Mesothelial cell of epicardium (in vitro differentiated cells): Measurements from ENCODE around the gene USP30. TPM values are rescaled to one million over a fixed set of nuclear protein-coding genes. Genes with fewer than 3 reads are reported as not detected.
A peak's percentile ranks its signal among the peaks of the same experiment; 100 is the strongest.

Source experiments
- DNase-seq, 2 experiments: peaks; one replicate each; pipeline ENCODE4 v3.0.0; 2021; ENCODE audit warnings: low spot score in 2 of 2; ENCODE audit not compliant: unreplicated experiment in 2 of 2
- H3K27ac Mint-ChIP-seq: 2 replicates; pipeline ENCODE4 v1.8.0; 2021; ENCODE audit warnings: mixed read lengths
- H3K27me3 Mint-ChIP-seq: 2 replicates; pipeline ENCODE4 v1.8.0; 2021; ENCODE audit warnings: low read depth, mixed read lengths
- H3K36me3 Mint-ChIP-seq: 2 replicates; pipeline ENCODE4 v1.8.0; 2021; ENCODE audit warnings: mixed read lengths
- H3K4me1 Mint-ChIP-seq: 2 replicates; pipeline ENCODE4 v1.8.0; 2021; ENCODE audit warnings: mixed read lengths
- H3K4me3 Mint-ChIP-seq: 2 replicates; pipeline ENCODE4 v1.8.0; 2021; ENCODE audit warnings: mild to moderate bottlenecking, moderate library complexity, mixed read lengths
- H3K9me3 Mint-ChIP-seq: 2 replicates; pipeline ENCODE4 v1.8.0; 2021; ENCODE audit warnings: mixed read lengths
- total RNA-seq: library from RNA; stranded (reverse); gene quantifications from 3 replicates; pipeline ENCODE4 v1.2.1, GENCODE V29; 2021
- TF ChIP-seq, protein P1 (sequence below): fragments of 200-600 bp; sonication (generic); IDR thresholded peaks from one replicate; pipeline ENCODE4 v1.5.0; 2021; ENCODE audit warnings: antibody characterized with exemption; ENCODE audit not compliant: unreplicated experiment

The USP30 gene
- total RNA-seq, 1 donor from 2014 or later = 27.3 TPM

DNA sequence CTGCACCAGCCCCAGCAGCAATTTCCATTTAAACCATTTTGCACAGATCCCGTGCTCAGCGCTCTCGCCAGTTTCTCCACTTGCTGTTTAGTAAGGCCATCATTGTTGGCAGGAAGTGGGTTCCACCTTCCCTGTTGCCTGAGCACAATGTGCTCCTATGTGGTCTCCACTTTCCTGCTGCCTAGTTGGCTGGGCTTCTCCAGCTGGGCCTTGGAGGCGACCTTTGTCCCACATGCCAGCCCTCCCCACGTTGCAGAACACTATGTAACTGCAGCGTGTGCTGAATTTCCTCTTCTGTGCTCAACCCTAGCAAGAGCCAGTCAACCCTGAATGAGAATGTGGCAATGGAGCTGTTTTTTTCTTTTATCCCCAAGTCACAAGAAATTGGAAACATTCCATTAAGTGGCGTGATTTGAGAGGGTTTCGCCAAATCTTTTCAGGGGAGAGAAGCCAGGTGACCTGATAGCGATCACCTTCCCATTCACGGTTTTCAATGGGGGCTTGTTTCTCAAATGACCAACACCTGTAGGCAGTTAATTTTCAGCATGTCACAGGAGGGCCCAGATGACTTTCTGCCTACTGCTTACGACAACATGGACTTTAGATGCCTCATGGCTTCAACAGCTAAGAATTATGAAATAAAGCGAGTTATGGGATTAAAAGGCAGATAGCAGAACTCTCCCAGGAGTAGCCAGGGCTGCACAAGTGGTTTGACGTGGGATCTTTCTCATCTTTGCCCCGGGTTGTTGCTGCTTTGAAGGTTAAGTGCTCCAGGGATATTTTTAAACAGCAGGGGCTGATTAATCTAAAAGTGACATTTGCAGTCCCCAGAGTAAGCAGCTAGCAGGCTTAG is 63.6 kb downstream of the USP30 start, which contains the start of gene ACACB:
TSS of gene ACACB (plus strand) at position 830 of the 853 bp plus-strand sequence. CDS start 22,819 bp downstream, outside the sequence.
- Mint-ChIP-seq H3K27me3 (no peaks in the 10 kb centered on the region), H3K4me1 (peaks cover 35% of the 10 kb centered on the region), H3K36me3 (no peaks in the 10 kb centered on the region), H3K27ac (peak within 1 kb of the TSS; percentile 50), H3K4me3 (no peak within 1 kb of the TSS), H3K9me3 (no peaks in the 10 kb centered on the region)
- TF ChIP-seq, protein P1, sequence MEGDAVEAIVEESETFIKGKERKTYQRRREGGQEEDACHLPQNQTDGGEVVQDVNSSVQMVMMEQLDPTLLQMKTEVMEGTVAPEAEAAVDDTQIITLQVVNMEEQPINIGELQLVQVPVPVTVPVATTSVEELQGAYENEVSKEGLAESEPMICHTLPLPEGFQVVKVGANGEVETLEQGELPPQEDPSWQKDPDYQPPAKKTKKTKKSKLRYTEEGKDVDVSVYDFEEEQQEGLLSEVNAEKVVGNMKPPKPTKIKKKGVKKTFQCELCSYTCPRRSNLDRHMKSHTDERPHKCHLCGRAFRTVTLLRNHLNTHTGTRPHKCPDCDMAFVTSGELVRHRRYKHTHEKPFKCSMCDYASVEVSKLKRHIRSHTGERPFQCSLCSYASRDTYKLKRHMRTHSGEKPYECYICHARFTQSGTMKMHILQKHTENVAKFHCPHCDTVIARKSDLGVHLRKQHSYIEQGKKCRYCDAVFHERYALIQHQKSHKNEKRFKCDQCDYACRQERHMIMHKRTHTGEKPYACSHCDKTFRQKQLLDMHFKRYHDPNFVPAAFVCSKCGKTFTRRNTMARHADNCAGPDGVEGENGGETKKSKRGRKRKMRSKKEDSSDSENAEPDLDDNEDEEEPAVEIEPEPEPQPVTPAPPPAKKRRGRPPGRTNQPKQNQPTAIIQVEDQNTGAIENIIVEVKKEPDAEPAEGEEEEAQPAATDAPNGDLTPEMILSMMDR = no peak
- no peak for DNase-seq

DNA sequence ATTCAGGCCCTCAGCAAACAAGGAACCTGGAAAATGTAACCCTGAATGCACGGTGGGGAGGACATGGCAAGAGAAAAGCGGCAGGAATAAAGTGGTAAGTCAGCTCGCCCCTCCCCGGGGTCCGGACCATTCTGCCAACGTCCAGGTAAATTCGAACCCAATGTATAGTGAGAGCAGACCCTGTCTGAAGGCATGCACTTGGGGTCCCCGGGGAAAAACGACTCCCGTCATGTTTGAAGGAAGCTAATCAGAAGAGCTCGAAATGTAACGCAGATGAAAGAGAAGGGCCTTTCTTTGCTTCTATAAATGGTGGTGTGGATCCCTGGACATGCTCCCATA is 64.2 kb downstream of the USP30 start:
- H3K4me3 Mint-ChIP-seq = no peak overlapping the region
- no peaks in the 10 kb centered on the region for H3K9me3 Mint-ChIP-seq
- no peaks in the 10 kb centered on the region for H3K27me3 Mint-ChIP-seq
- H3K36me3 Mint-ChIP-seq = no peaks in the 10 kb centered on the region
- H3K4me1 Mint-ChIP-seq = peaks cover 31% of the 10 kb centered on the region
- TF ChIP-seq, protein P1 = no peak
- DNase-seq = no peak
- H3K27ac Mint-ChIP-seq = peak overlapping the region; percentile 50

DNA sequence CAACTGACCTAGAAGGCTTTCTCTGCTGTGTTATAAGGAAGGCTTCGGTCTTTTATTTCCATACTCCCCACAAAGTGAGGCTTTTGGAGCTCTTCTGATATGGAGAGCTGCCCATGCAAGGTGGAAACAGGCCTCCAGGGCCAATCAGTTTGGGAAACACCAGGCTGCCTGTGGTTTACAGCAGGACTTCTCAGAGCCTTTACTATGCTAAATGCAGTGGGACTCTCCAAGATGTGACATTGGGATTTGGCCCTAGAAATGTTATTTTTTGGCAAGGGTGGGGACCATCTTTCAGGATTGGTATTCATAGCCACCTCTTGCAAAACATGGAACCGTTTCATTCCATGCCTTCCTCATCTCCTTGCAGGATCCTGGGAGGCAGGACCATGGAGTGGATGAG is 67.7 kb downstream of the USP30 start:
- no peak for DNase-seq
- H3K36me3 Mint-ChIP-seq = no peaks in the 10 kb centered on the region
- TF ChIP-seq, protein P1 = no peak
- no peaks in the 10 kb centered on the region for H3K27me3 Mint-ChIP-seq
- H3K4me3 Mint-ChIP-seq = no peak overlapping the region
- no peaks in the 10 kb centered on the region for H3K9me3 Mint-ChIP-seq
- H3K4me1 Mint-ChIP-seq = peaks cover 12% of the 10 kb centered on the region
- no peak overlapping the region for H3K27ac Mint-ChIP-seq

DNA sequence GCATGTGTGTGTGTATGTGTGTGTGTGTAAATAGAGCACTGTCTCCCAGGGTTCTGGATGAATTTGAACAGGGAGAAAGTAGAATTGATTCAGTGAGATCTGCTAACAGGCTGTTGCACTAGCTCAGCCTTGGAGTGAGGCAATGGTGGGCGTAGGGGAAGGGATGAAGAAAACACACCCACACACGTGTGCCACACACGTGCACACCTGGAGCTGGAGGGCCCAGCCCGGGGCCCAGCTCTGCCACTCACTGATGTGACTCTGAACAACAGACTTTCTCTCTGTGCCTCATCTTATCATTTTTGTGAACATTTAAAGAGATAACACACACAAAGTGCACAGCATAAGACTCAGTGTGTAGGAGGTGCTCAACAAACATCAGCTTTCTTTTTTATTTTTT is 68.2 kb downstream of the USP30 start:
- Mint-ChIP-seq H3K4me1 (peaks cover 11% of the 10 kb centered on the region), H3K27me3 (no peaks in the 10 kb centered on the region), H3K4me3 (no peak overlapping the region), H3K9me3 (no peaks in the 10 kb centered on the region), H3K27ac (no peak overlapping the region), H3K36me3 (no peaks in the 10 kb centered on the region)
- no peak for DNase-seq
- TF ChIP-seq, protein P1 = no peak

DNA sequence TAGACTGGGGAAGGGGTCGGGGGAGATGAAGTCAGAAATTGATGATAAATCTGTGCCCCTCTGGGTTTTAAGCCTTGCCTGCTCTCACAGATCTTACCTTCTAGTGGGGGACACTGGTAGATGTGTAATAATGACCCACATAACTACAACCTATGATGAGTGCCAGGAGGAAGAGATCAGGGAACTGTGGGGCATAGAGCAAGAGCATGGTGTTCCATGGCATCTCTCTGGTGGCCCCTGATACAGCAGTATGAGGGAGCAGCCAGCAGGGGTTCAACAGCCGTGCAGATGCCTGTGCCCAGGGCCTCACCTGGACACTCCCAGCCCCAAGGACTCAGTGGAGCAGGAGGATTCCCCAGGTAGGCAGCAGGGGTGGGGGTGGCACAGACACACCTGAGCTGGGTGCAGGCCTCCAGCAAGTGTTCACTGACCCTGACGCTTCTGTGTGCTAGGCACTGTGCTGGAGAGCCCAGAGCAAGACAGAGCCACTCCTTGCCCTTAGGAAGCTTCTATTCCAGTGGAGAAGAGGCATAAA is 69.0 kb downstream of the USP30 start:
- Mint-ChIP-seq H3K36me3 (no peaks in the 10 kb centered on the region), H3K27ac (no peak overlapping the region)

More for the DNA sequence above, 69.0 kb downstream of the USP30 start:
- no peak for DNase-seq
- Mint-ChIP-seq H3K4me1 (peaks cover 3% of the 10 kb centered on the region), H3K4me3 (no peak overlapping the region), H3K27me3 (no peaks in the 10 kb centered on the region), H3K9me3 (no peaks in the 10 kb centered on the region)
- TF ChIP-seq, protein P1 = no peak
